GM18867 (cell line): ENCODE results near the gene MARVELD1.
"Not testable (repeated sequence)": the region's sequence is repeated elsewhere in the genome, so short reads cannot be mapped to it uniquely, and the experiment has no call there.

ENCODE experiments used
- ATAC-seq: cut with Tn5 transposase; IDR thresholded peaks from one replicate; pipeline ENCODE4 v1.9.1; 2021; ENCODE audit warnings: mild to moderate bottlenecking, moderate library complexity; ENCODE audit not compliant: unreplicated experiment

The MARVELD1 gene

DNA sequence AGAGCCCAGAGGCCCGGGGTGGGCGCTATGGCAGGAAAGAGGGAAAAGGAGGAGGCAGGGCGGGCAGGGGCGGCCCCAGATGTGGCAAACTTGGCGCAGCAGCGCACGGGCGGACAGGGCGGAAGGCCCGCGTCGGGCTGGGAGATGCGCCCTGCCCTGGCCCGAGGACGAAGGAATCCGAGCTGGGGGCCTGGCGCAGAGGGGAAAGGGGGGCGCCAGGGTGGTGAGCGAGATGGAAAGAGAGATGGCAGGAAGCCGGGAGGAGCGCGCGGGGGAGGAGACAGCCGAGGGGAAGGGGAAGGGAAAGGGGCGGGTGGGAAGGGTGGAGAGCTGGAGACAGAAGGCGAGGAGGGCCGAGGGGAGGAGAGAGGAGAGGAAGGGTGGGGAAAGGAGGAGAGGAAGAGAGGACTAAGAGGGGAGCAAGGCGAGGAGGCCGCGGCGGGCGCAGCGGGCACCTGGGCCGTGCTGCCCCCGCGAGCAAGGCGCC lies at the start of gene MARVELD1:
Gene MARVELD1 (plus strand): TSS at position 392 of the 487 bp plus-strand sequence. CDS start 147 bp downstream, outside the sequence.
- ATAC-seq = no peak

DNA sequence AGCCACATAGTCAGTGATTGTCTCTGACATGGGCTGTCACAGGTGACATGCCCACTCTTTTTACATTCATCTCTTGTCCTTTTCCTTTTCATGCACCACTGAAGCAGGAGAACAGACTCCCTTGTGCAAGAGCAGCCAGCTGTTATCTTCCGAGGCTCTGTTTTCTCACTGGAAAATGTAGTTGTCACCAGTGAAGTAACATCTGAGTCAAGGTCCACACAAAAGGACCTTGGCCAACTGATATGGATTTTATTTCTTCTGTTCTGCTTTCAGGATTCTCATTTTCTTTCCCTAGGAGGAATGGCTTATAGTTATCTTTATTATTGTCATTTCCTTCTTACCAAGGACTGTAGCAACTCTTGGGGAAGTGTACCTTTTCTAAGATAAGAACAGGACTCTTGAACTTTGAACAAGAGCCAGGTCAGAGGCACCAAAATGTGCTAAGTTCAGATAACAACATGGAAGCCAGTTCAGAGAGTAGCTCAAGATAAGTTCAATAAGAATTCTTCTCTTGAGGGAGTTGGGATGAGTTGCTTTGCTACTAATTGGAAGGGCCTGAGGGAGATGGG lies 49.2 kb upstream of the MARVELD1 start:
- no peak for ATAC-seq

DNA sequence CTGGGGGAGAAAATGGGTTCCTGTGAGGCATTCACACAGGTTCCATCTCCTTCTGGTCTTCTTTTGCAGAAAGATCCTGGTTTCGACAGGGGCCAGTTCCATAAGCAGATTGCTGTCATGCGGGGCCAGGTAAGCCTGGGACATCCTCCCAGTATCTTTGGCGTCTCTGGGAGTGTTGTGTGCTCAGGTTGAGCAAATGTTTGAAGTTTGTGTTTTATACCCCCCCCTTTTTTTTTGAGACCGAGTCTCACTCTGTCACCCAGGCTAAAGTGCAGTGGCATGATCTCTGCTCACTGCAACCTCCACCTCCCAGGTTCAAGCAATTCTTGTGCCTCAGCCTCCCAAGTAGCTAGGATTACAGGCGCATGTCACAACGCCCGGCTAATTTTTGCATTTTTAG lies 46.5 kb upstream of the MARVELD1 start:
- no peak for ATAC-seq

DNA sequence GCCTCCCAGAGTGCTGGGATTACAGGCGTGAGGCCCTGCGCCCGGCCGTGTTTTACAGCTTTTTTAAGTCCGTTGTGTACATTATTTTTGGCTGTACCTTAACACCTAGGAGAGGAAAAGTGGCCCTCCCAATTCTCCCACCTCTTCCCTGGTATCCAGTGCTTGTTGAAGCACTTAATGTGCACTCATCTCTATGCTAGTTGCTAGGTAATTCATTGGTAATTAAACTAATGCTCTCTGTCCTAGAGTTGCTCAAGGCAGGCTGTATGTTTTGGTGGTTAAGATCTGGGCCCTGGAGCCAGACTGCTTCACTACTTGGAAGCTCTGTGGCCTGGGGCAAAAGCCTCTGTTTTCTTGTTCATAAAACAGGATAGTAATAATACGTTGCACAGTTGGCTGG lies 46.1 kb upstream of the MARVELD1 start:
- ATAC-seq = no peak

DNA sequence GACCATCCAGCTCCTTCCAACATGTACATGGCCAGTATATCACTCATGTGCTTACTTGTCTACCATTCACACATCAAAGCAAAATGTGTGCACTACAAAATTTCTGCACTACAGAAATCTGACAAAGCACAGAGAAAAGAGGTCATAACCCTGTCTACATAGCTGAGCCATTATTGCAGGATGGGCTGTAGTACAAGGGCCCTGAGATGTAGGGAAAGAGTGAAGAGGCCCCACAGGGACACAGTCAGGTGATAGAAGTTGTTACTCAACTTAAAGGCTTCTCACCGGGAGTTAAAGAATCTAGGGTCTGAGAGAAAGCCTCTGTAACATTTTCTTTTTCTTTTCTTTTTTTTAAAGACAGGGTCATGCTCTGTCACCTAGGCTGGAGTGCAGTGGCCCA lies 44.0 kb upstream of the MARVELD1 start:
- ATAC-seq = no peak

DNA sequence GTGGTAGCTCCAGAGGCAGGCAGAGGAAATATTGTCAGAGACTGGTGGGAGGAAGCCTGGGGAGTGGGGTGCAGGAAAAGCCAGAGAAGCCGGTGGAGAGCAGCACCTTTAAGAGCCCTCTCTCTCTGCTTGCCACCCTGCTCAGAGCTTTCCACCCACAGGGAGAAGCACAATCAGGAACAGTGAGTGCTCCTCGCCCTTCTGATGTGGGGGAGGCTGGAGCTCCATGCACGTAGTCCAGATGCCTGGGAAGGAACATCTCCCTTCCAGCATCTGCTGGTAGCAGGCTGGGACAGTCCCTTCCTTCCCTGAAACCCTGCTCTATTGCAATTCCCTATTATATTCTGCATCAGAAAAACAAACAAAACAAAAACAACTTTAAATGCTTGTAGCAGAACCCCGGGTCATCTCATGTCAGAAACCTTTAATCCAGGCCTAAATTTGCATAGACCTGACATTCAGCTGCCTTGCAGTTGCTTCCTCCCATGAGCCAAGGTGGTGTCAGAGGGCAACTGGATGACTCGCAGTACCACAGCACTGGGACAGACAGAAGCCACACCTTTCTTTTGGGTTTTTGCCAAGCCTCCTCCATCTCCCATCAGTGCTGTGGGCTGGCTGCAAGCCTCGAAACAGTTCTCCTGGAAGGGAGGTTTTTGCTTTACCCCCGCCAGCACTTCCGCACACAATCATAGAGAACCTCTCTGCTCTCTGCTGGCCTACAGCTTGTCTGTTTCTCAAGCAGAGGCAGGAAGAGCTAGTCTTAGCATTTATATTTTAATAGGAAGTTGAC lies 39.6 kb upstream of the MARVELD1 start:
- ATAC-seq = no peak

DNA sequence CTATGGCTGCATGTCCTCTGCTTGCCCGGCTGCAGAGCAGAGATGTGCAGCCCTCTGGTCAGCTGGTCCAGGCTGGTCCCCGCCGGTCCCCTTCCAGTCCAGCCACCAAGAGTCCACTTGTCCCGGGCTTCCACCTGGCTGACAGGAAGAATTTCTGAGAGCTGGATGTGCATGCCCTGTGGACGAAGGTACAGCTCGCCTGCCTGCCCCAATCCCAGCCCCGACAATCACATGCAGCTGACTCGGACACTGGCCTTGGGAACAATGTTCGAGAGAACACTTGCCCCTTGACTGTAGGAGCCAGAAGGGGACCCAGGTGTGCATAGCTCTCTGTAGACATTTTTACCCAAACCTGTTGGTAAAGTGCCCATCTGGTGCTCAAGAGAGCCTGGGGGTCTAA lies 38.3 kb upstream of the MARVELD1 start:
- ATAC-seq = no peak

DNA sequence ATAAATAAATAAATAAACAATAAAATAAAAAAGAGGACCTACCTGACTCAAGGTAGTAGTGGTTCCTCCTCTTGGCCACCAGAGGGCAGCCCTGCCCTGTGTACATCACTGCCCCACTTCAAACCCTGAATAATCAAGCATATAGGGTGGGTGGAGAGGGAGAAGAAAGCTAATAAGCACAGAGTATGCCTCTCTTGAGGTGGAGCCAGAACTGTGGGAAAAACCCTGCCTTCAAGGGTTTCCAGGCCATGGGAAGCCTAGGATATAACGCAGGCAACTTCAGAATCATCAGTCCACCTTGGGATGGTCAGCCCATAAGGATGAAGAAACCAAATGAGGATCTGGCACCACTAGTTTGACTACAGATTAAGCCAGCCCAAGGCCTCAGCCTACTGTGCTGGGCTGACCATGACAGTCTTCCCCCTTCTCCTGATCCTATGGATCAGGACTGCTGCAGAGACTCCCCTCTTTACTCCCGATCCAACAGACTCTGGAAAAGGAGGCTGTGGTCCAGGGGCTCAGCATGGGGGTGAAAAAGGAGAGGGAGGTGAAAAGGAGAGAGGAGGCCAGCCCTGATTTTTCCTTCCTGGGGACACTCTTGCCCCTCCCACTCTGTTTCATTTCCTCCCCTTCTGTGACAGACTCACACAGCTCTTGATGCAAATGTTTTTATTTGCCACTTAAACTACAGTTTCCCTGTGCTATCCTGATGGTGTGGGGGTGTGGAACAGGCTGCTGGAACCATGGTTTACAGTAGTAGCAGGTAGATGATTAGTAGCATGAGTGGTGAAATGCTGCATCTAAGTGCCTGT lies 36.6 kb upstream of the MARVELD1 start:
- ATAC-seq = peak; percentile 73

DNA sequence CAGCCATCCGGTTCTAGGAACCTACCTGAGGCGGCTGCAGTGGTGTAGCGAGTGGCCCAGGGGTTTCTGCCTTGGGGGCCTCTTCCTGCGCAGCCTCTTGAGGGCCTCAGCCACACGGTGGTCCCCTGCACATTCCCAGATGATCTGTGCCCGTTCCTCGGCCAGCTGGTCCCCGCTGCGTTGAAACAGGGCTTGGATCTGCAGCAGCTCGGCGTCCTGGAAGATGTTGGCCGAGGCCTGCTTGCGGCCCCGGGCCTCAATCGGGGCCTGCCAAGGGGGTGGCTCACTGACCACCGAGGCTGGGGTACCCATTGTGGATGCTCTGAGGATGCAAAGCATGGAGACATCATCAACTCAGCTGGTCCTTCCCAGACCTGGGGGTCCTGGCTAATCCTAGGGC lies 33.9 kb upstream of the MARVELD1 start:
- ATAC-seq = no peak

DNA sequence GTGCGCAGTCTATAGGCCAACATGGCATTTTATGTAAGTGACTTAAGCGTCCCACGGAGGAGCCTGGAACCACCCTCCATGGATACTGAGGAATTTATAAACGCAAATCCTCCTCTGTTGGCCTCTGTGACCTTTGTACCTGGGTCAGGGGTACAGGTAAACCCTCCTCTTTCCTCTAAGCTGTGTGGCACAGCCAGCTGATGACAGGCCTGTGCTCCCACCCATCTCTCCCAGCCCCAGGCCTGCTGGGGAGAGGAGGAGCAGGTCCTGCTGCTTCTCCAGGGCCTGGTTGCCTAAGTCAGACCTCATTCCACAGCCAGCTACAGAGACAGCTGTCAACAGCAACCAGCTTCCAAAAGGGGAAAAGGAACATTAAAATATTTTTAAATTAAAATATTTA lies 31.5 kb upstream of the MARVELD1 start:
- ATAC-seq = no peak

DNA sequence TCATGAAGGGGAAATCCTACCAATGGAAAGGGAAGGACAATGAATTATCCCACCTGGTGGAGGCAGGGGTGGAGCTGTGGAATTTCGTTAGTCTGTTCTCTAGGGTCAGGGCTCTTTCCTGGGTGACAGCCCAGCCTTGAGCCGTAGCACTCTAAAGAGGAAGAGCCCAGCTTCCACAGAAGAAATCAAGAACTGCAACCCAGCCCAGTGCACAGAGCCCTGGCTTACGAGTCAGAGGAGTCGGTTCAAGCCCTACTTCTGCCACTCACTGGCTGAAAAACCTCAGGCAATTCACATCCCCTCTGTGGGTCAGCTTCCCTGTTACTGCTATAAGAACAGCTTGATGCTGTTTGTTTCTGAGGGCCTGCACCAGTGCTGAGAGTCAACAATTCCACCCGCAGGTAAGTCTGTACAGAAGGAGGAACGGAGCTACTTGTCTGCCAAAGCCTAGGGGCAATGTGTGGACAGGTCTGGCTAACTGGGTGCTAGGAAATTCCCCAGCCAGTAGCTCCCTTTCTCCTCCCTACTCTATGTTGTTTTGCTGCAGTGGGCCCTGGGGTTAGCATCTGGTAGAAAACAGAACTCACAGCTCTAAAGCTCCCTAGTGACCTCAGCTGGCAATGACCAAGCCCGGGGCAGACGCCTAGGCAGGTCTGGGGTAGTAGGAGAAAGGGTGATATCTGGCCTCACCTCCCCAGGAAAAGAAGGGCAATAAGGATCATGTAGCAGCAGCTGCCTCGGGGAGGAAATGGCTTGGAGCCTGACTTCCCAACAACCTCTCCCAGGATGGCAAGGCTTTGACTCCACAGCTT lies 29.8 kb upstream of the MARVELD1 start:
- ATAC-seq = no peak

DNA sequence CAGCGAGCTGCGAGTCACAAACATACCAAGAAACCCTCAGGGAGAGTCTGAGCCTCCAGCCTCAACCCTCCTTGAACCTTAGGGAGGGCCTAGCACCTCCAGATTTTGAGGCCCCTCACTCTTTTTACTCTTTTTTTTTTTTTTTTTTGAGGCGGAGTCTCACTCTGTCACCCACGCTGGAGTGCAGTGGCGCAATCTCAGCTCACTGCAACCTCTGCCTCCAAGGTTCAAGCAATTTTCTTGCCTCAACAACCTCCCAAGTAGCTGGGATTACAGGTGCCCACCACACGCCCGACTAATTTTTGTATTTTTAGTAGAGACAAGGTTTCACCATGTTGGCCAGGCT lies 29.2 kb upstream of the MARVELD1 start:
- not testable (repeated sequence) for ATAC-seq

DNA sequence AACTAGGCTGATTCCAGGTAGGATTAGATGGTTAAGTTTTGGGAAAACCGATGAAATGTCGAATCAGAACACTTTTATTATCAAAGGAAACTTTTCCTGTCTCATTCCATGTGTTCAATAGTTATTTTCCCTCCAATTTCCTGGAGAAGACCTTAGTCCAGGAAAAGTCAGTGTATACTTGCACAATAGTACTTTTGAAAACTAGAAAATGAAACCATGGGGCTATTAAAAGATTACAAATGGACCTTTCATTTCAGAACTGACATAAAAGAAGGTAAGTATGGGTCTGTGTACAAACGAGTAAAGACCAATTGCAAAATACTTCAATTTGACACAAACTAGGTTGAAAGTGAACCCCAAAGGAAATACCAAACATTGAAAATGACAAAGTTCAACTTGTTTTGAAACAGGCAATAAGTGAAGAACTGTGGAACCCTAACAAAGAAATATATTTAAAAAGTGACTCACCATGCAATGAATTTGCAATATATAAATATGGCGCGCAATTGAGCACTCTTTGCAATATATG lies 28.6 kb upstream of the MARVELD1 start:
- no peak for ATAC-seq

DNA sequence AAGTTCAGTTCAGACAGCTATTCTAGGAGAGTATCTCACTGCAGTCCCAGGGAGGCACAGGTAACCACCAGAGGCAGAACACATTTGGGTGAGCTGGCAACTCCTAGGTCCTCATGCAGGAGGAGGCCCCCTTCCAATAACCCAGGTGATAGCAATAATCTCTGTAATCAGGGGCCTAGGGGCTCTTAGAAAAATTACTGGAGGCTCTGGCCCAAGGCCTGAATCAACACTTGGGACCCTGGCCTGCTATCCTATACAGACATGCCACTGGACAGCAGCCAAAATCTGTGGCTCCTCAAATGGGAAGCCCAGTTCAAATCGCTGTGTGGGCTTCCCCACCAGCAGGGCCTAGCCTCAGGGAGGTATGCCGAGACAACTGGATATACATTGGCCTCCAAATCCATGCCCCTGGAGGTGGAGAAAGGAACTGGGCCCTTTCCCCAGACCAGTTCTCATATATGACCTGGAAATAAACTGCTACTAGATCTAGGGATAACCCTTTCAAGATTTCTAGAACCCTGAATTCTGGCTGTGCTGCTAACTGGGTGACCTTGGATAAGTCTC lies 28.1 kb upstream of the MARVELD1 start:
- ATAC-seq = no peak

DNA sequence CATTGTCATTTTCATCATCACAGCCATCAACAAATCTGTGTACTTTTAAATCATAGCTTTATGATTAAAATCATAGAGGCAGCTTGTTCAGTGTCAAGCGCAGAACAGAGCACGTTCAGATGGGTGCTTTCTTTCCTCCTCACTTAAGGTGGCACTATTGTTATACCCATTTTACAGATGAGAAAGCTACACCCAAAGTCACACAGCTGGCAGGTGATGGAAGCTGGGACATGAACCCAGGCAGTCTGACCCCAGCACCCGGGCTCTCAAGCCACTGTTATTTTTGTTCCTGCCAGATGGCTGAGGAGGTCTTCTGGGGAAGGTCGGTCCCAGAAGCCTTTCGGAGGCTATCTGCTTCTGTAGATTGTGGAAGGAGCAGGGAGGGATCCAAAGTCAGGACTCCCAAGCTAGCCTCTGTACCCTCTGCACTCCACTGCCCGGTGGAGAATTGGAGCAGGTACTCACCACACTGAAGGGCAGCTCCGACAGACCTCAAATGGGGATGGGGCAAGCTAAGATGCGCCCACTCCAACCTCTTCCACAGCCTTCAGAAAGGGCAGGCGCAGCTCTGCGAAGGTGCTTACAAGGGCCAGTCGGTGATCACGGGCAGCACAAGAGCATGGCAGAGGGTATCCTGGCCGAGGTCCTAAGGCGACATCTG lies 27.1 kb upstream of the MARVELD1 start:
- no peak for ATAC-seq

DNA sequence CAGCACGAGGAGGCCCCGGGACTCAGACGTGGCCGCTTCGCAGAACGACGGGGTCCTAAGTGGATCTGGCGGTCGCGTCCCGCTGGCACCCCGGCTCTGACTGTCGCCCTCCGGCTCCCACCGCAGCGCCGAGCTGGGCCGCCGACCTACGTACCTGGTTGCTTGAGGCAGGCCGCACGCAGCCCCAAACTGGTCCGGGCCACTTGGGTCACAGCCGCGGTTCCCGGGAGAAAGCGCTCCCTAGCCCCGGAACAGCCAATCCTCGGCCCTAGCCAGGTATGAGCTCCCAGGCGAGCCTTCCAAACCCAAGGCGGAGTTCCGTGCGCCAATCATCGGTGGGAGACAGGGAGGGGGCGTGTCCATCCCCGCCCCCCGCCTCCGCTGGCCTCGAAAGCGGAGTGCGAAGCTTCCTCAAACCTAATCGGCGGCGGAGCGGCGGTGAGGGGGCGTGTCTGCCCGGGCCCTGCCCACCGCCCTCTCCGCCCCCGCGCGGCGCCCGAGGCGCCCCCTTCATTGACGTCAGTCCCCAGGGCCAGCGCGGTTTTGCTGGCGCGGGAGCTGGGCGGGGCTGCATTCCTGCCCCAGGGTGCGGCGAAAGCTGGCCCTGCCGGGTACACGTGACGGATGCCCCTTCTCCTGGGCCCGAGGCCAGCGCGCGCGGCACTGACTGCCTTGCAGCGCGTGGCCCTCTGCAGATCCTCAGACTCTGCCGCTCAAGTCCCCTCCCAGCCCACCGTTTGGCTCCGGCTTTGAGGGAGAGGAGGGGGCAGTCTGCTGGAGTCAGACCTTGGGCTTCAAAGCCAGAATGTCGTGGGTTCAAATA lies 26.4 kb upstream of the MARVELD1 start, which contains the start of gene AVPI1:
Gene AVPI1 (minus strand): TSS at position 280 of the 823 bp plus-strand sequence. CDS start 7,336 bp downstream, outside the sequence.
- ATAC-seq = peak; percentile 90

DNA sequence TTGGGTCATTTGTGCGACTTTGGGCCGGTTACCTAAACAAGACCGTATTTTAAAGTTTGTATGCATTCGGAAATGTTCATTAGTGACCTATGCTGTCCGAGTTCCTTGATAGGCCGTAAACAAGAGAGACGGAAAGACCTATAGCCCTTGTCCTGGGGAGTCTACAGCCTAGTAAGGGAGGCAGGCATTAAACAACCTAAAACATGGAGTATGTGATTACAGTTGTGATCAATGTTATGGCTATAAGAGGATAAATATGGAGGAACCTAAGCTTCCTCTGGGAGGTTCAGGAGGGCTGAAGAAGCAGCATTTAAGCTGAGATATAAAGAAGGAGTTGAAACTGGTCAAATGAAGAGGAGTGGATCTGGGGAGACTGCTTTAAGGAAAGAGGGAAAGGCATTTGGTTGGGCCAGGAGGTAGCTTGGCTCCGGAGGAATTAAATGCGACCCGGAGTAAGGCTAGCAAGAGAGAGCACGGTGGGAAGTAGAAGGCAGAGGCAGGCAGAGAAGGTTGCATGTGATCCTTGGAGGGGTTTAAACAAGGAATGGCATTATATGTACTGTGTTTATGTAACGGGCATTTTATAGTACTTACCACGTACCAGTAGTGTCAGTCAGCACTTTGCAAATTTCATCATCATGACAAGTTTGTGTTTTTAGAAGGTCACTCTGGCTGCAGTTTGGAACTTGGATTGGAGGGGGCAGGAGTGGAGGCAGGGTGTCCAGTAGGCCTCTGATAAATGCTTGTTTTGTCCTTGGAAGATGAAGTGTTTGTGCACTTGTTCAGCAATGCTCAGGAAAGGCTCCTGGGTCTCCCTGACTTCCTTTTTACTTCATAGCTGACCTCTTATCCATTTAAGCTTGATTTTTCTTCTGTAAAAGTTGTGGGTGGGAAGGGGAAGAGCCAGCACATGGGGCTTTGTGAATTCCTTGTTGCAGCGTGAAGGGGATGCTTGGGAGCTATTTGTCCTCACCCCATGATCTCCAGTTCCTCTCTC lies 25.4 kb upstream of the MARVELD1 start:
- no peak for ATAC-seq
